IPS-18c (cell line): ENCODE data around the gene CCDC15.
"Not testable (repeated sequence)": the region's sequence is repeated elsewhere in the genome, so short reads cannot be mapped to it uniquely, and the experiment has no call there.

Experiments
- H3K4me3 ChIP-seq: 2 replicates; pipeline ENCODE4 v1.7.0; 2013; ENCODE audit warnings: low read depth, mild to moderate bottlenecking, low read length, moderate library complexity; ENCODE audit not compliant: insufficient read depth
- H3K9me3 ChIP-seq: one replicate; pipeline ENCODE4 v1.6.1; 2013; ENCODE audit warnings: mild to moderate bottlenecking, low read length, moderate library complexity; ENCODE audit not compliant: control insufficient read depth, insufficient read depth

Gene CCDC15

DNA sequence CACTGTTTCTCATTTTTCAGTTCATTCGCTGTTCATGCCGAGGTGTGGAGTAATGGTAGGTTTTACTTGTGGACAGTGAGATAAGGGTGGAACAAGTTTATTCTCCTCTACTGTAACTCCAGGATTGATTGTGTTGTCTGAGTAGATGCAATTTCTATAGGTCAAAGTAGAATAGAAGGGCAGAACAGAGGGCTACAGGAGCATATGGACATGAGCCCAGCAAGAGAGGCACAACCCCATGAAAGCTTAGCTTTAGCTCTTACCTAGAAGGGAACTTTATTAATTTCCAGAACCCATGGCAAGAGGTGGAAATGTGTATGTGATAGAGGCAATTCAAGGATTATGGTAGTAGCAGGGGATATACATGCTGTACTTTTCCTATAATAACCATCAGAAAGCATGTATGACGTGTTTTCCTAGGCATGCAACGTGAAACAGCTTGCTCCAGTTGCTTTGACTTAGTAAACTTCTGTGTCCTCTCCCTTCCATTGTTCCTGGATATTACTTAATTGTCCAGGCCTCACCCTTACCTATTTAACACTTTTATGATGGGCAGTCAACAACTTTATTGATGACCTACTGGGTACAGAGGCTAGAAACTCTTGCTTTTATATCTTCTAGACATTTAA is 95.3 kb downstream of the CCDC15 start:
- H3K4me3 ChIP-seq, result no peak overlapping the region
- no peaks in the 10 kb centered on the region for H3K9me3 ChIP-seq

DNA sequence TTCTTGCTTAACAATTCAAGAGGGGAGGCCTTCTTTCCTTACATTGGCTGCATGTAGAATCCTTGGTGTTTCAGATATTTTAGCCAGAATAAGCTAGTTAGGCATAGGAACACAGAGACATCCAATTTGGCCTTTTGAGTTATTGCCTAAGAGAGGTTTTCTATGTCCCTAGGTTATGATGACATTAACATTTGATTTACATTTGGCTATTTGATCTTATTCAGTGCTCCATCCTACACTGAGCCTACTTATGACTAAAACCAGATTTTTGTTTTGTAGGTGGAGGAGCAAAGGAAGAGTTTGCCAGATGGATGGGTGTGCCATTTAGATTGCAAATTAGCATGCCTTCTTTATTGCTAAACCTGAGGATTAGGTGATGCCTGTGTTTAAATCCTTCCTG is 98.0 kb downstream of the CCDC15 start:
- Histone ChIP-seq H3K4me3 (no peak overlapping the region), H3K9me3 (no peaks in the 10 kb centered on the region)

DNA sequence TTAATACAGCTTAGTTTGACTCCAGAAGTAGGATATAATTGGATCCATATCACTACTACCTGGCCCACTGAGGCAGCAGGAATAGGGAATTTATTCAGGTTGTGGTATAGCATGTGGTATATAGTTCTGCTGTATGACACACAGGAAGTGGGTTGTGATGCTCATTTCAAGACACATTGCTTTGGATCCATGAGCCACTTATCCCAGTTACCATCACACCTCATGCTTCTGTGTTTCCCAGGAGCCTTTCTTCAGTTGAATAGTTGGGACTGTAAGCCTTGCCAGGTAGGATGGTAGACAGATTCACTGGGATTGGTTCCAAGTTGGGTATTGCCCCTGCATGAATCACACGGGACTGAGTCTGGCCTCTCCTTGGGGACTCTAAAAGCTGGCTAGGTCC is 99.2 kb downstream of the CCDC15 start:
- no peak overlapping the region for H3K4me3 ChIP-seq

DNA sequence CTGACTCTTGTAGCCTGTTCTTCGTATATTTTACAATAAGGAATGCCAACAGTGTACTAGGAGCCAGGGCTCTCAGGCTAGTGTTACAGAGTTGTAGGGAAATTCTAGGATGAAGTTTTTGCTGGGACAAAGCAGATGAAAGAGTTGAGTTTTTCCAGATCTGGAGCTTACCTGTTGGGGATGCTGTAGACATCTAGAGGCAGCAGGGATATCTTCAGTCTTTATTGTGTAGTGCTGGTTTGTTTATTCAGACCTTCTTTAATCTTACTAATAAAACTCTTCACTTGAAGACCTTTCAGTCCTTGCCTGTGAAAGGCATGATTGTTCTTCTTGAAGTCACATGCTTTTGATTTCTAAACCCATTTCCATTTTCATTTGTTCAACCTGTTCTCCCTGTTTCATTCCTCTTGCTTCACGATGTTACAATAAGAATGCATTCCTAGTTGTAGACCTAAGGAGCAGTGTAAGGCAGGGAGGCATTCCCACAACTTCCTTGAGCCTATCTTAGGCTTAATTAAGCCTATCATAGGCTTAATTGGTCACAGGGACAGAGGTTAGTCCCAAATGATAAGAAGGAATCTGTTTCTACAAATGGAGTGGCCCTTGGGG is 101.2 kb downstream of the CCDC15 start:
- no peaks in the 10 kb centered on the region for H3K9me3 ChIP-seq
- H3K4me3 ChIP-seq, result no peak overlapping the region

More for the DNA sequence above, 99.2 kb downstream of the CCDC15 start:
- no peaks in the 10 kb centered on the region for H3K9me3 ChIP-seq

DNA sequence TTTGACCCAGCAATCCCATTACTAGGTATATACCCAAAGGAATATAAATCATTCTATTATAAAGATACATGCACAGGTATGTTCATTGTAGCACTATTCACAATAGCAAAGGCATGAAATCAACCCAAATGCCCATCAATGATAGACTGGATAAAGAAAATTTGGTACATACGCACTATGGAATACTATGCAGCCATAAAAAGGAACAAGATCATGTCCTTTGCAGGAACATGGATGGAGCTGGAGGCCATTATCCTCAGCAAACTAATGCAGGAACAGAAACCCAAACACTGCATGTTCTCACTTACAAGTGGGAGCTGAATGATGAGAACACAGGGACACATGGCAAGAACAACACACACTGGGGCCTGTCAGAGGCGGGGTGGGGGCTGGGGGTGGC is 102.1 kb downstream of the CCDC15 start:
- H3K9me3 ChIP-seq, H3K4me3 ChIP-seq: not testable (repeated sequence)

DNA sequence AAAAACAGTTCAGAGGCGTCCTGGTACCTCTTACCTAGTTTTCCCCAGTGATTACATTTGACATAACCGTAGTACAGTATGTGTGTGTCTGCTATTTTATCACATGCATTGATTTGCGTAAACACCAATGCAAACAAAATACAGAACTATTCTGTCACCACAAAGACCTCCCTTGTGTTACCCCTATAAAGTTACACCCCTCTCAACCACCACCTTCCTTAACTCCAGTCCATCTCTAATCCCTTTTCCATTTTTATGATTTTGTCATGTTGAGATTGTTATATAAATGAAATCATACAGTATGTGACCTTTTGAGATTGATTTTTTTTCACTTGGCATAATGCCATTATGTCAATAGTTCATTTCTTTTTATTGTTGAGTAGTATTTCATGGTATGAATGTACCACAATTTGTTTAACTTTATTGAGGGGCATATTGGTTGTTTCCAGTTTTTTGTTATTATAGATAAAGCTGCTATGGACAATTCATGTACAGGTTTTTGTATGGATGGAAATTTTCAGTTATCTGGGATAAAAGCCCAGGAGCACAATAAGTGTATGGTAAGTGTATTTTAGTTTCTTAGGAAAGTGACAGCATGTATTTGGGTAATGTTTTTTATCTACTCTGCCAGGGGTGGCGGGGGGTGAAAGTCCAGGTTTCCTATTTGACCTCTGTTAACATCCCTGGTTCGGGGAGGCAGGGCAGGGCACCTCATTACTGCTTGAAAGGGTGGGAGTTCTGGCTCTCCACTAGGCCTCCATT is 103.1 kb downstream of the CCDC15 start:
- no peaks in the 10 kb centered on the region for H3K9me3 ChIP-seq
- no peak overlapping the region for H3K4me3 ChIP-seq

DNA sequence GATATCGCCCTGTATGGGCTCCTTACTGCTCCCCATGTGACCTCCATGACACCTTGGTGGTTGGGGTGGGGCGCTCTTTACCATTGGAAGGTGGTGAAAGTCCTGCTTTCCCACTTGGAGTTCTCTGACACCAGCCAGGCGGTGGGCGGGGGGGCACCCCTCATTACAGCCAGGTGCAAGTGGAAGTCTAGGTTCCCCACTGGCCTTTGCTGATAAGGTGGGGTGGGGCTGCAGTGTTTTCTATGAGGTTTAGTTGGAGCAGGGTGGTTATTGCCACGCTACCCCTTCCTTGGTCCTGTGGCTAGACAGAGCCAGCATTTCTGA is 103.7 kb downstream of the CCDC15 start:
- Histone ChIP-seq H3K9me3 (no peaks in the 10 kb centered on the region), H3K4me3 (no peak overlapping the region)

DNA sequence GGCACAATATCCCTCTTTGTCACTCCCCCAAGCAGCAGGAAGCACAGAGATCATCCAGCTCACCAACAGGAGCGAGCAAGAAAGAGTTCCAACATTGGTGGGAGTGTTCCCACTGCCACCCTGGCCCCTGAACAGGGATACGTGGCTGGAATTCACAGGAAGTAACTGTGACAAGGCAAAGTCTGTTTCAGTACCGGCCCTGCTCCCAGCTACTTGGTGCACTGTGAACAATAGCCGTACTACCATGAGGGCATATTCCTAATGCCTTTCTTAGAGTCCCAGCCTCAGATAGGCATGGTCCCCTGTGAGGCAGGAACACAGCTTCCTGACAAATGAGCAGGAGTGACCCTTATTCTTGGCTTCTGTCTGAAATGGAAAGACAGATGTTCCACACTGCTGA is 107.3 kb downstream of the CCDC15 start:
- no peak overlapping the region for H3K4me3 ChIP-seq
- H3K9me3 ChIP-seq, result no peaks in the 10 kb centered on the region

DNA sequence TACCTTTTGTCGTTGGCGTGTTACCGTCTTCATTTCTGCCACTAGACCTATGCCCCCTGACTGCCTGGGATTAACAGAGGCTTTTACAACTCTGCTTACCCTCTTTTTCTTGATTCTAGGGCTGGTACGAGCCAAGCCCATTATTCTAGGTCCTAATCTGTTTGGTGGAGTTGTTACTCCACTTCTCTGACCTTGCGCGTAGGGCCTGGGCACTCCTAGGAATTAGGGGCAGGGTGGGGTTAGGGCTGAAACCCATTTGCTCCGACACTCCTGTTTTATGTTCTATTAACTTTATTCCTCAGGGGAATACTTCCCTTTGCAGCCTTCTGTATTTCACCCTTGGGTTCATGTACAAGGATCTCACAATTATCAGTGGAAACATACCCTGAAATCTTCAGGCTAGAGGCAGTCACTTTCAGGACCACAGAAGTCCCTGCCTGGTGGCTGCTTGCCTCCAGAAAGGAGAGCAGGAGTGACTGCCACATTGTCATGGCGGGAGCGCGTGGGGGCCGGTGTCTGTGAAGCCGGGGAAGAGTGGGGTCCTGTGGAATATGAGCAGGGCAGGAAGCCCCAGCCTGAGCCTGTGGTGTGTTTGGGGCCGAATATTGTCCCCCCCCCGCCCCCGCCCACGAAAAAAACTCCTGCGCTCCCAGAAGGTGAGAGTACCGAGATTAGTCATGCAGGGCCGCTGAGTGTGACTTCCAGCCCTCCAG is 108.4 kb downstream of the CCDC15 start:
- peak overlapping the region; percentile 86 for H3K4me3 ChIP-seq
- H3K9me3 ChIP-seq, result no peaks in the 10 kb centered on the region

DNA sequence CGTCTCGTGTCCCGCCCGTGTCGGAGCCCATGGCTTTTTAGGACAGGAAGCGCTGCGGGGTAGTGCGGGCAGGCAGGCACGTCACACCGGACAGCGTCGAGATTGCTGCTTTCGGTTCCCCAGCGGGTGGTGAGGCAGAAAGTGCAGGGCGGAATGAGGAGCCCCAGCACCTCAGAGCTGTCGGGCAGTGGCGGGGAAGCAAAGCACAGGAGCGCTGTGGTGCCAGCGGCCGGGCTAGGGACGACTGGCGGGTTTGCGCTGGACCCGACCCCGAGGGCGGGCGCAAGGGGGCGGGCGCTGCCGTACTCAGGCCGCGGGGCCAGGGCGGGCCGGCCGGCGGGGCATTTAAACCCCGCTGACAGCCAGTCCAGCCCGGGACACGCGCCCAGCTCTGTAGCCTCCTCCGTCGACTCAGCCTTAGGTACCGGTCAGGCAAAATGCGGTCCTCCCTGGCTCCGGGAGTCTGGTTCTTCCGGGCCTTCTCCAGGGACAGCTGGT is 109.0 kb downstream of the CCDC15 start, which contains the start of gene SLC37A2:
Gene SLC37A2 (plus strand): TSS at position 375 of the 498 bp plus-strand sequence. CDS start 63 bp downstream, at position 438.
- H3K4me3 ChIP-seq, result peak within 1 kb of the TSS; percentile 86
- H3K9me3 ChIP-seq, result no peaks in the 10 kb centered on the region

DNA sequence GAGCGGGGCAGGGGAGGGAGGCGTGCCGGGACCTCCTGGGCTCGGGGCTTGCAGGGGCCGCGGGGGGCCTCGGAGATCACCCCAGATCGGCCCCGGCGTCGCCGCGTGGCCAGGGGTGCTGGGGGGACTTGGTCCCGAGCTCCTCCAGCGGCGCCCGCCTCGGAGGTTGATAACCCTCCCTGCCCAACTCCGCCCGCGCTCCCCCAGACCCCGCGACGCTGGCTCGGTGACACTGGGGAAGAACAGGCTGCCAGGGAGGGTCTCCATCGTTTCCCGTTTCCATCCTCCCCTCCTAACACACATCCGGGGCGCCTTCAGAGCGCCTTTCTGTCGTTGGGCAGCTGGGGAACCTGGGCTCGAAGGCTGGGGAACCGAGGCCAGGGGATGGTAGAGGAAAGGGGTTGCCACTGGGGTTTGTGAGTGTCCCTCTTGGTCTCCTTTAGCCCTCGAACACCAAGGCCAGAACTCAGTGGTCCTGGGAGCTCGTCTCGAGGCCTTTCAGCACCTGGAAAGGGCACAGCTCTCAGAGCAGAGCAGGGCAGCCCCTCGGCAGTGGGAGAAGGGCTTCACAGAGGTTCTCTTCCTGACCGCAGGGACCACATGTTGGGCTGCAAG is 109.5 kb downstream of the CCDC15 start:
- H3K9me3 ChIP-seq, result no peaks in the 10 kb centered on the region
- H3K4me3 ChIP-seq, result peak overlapping the region; percentile 86

DNA sequence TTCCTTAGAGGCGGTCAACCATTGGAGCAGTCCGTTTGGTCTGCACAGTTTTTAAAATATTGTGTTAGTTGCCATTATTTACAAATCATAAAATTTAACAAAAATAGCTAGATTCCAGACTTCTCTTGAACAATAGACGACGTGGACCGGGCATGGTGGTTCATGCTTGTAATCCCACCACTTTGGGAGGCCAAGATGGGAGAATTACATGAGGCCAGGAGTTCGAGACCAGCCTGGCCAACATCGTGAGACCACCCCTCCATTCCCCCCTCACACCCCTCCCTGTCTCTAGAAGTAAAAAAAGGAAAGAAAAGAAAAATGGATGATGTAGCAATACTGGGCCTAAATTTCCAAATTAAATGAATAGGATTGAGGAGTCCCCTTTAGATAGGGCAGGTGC is 110.1 kb downstream of the CCDC15 start:
- no peaks in the 10 kb centered on the region for H3K9me3 ChIP-seq
- H3K4me3 ChIP-seq, result peak overlapping the region; percentile 86

DNA sequence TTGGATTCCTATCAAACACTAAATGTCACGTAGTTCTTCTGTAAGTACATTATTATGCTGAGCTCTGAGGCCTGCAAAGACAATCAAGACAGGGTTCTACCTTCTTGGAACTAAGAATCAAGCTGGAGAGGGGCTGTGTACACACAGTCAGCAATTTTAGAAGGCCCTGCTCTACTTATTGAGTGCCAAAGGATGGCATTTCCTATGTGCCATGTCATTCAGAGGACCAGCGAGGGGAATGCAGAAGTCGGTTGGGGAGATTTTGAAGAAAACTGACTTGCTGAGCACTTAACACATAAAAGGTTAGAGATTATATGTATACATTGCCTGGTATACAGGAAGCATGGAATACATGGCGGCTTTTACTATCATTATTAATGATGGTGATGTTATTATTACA is 114.4 kb downstream of the CCDC15 start:
- no peaks in the 10 kb centered on the region for H3K9me3 ChIP-seq
- H3K4me3 ChIP-seq, result no peak overlapping the region

DNA sequence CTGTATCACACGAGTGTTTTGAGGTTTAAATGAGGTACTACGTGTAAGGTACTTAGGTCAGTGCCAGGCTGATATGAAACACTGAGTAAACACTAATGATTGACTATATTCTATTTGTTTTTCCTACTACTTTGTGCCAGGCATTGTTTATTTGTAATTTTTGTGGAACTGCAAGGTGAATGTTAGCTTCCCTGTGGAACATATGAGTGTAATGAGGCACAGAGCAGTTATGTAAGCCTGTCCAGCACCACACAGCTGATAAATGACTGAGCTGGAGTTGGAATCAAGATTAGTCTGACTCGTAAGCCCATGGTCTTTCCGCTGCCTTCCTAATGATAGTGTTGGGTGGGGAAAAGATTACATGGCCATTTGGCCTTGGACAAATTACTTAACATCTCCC is 115.0 kb downstream of the CCDC15 start:
- H3K9me3 ChIP-seq, result no peaks in the 10 kb centered on the region
- no peak overlapping the region for H3K4me3 ChIP-seq

DNA sequence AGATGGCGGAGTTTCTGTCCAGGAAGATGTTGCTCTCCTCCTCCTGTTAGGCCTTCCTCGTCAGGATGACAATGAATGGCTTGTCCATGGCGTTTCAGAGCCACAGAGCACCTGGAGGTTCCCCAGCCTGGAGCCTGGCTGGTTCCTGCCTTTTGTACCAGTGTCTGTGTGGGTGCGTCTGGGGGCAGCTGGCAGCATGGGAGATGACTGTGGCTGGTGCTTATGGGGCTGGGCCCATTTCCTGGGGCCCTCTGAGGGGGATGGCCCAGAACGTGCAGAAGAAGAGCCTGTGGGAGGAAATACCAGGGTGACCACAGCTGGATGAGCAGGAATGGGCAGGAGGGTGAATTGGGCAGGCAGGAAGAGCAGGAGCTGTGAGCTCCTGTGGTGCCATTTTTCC is 115.8 kb downstream of the CCDC15 start:
- no peak overlapping the region for H3K4me3 ChIP-seq
- no peaks in the 10 kb centered on the region for H3K9me3 ChIP-seq

DNA sequence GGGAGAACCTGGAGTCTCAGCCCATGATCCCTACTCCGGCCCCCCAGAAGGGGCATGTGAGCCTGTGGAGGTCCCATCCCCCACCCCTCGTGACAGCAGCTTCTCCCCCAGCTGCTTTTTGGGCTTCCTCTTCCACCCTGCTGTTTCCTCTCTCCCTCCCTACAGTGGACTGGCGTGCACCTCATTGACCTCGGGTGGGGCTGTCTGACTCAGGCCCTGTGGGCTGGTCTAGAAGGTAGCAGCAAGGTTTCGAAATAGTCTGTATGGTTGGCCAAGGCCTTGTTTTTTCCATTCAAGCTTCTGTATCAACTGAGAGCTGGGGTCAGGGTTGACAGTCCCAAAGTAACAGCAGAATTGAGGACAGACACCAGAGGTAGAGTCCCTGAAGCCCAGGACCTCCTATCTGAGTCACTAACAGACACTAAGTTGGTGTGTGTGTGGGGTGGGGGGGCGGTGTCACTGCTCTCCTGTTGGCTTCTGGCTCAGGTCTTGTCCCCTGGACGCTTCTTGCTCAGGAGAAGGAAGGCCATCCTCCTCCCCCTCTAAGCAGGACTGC is 116.8 kb downstream of the CCDC15 start:
- no peaks in the 10 kb centered on the region for H3K9me3 ChIP-seq
- no peak overlapping the region for H3K4me3 ChIP-seq

DNA sequence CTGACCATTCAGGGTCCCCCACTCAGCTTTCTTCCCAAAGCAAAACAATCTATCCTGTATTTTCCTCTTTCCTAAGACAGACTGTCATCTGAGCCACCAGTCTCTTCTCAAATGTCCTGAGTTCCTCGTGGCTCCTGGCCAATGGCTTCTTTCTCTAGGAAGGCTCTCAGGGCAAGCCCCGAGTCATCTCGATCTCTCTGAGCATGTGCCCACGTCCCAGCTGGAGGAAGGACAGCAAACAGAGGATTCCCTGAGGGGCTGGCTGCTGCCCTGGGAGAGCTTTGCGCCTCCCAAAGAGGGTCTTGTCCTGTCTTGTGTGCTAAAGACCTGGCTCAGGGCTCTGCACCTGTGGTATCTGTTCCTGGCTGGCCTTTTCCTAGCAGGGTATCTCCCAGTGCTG is 117.4 kb downstream of the CCDC15 start:
- Histone ChIP-seq H3K9me3 (no peaks in the 10 kb centered on the region), H3K4me3 (no peak overlapping the region)
